NOMO-1 treated with dmso at 0.1 percent for 144 hours (cell line): Measurements from ENCODE around the gene PIK3R1.
"Not testable (repeated sequence)": the region's sequence is repeated elsewhere in the genome, so short reads cannot be mapped to it uniquely, and the experiment has no call there.

Source experiments
- DNase-seq: peaks from one replicate; lab custom pipeline; 2025; ENCODE audit not compliant: unreplicated experiment; lab: John Stamatoyannopoulos, UW

The PIK3R1 gene

DNA sequence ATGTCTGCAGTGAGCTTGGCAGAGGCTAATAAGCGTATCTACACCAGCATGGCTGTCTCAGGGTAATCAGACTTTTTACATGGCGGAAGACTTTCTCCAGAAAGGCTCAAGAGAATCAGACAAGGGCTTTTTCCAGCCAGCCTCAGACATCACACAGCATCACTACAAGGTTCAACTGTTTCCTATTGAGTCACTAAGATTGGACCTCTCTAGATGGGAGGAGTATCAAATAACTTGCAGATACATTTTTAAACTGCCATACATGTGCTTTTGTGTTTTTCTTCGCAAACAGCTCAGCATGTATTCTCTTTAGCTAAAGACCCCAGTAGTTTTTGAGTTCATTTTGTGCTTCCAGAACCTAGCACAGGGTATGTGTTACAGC lies 22.9 kb upstream of the PIK3R1 start:
- DNase-seq = no peak

DNA sequence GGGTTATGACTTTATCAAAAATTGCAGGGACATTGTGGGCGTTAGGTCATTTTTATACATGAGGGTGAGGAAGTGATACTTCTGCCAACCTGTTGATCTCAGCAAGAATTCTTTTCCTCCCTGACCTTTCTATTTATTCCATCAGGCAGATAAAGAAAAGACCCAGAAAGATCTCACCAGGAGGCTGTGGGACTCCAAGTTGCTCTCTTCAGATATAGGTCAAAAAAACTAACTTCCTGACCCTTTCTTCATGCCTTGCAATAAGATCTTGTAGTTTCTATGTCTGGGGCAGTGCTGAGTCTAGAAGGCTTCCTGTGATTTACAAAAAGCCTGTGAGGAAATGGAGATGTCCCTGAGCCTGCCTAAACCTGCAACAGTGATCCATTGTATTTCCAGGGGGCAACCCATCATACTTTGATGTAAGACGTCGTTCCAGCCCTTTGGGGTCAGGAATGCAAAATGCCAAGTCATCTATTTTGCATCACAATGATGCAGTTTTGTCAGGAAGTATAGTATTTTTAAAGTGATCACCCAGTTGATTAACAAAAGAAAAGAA lies 22.0 kb upstream of the PIK3R1 start:
- DNase-seq = no peak

DNA sequence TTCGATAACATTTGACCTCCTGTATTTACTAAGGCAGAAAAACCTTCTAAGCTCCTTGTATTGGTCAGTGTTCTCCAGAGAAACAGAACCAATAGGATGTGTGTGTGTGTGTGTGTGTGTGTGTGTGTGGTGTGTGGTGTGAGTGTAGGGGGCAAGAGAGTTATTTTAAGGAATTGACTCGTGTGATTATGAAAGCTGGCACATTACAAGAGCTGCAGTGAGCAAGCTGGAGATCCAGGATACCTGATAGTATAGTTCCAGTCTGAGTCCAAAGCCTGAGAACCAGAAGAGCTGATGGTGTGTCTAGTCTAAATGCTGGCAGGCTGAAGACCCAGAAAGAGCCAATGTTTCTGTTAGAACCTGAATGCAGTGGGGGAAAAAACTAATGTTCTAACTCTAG lies 21.2 kb upstream of the PIK3R1 start:
- no peak for DNase-seq

DNA sequence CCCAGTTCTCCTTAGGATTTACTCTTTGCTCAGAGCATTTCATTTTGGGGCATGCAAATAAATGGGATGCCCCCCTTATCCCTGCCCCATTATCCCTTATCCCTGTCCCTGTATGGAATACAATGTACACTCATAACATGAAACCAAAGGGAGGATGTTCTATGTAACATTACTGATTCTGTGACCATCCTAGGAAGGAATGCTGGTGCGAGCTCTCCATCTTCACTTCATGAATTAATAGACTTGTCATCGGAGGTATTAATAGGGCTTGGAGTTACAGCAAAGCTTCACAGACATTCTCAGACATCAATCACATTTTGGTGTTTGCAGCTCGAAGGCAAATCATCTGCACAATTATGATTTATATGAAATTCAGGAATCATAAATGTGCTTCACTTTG lies 20.4 kb upstream of the PIK3R1 start:
- no peak for DNase-seq

DNA sequence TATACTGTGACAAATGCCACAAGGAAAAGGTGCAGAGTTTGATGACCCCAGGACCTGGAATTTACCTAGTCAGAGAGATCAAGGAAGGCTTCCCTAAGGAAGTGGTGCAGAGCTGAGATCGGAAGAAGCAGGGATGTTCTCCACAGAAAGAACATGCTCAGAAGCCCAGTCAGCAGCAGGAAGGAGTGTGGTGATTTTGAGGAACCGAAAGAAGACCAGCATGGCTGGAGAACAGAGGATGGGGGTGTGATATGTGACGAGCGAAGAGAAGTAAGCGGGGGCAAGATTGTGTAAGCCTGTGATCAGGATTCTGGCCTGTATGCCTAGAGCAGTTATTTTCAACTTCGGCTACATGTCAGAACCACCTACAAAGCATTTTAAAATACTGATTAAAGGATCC lies 18.7 kb upstream of the PIK3R1 start:
- DNase-seq = peak; percentile 96

DNA sequence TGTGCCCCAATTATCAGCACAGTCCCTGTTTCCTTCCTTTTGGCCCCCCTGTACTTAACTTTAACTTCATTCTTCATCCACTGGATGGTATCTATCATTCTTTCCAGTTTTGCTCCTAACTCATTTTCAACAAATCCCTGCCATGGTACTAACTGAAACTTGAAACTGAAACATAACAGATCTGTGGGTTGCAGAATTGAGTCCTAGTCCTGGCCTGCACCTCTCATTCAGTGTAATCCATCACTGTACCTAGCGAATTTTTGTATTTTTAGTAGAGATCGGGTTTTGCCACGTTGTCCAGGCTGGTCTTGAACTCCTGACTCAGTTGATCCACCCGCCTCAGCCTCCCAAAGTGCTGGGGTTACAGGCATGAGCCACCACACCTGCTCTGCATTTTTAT lies 15.3 kb upstream of the PIK3R1 start:
- no peak for DNase-seq

DNA sequence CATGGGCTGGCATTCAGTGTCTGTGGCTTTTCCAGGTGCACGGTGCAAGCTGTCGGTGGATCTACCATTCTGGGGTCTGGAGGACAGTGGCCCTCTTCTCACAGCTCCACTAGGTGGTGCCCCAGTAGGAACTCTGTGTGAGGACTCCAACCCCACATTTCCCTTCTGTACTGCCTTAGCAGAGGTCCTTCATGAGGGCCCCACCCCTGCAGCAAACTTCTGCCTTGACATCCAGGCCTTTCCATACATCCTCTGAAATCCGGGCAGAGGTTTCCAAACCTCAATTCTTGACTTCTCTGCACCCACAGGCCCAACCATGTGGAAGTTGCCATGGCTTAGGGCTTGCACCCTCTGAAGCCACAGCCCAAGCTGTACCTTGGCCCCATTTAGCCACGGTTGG lies 4.9 kb upstream of the PIK3R1 start:
- not testable (repeated sequence) for DNase-seq

DNA sequence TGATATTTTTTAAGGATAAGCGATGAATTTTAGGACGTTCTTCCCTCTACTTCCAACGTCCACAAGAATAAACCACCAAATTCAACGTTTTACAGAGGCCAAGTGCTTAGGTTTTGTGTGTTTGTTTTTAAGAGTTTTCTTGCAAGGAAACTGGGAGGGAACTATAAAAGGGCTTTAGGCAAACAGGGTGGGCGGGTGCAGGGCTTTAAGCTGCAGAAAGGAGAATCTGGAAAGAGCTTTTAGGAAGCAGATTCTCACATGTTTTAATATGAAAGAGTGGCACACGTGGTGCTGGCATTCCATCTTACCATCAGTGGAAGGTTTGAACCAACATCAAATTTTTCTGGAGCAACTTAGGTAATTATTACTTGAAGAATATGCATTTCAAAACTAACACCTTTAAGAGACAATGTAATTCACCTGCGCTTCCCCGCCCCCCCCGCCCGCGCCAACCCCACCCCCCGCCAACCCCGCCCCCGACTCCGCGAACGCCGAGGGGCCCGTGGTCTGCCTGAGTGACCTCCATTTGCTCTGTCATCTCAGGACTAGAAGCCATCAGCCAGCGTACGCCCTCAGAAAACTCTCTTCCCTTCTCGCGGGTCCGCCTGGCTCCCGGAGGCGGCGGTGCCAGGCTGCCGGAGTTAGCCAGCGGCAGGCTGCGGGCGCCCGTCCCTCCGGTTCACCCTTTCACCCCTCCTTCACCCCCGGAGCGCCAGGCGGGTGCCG lies 911 bp upstream of the PIK3R1 start:
- DNase-seq = no peak

DNA sequence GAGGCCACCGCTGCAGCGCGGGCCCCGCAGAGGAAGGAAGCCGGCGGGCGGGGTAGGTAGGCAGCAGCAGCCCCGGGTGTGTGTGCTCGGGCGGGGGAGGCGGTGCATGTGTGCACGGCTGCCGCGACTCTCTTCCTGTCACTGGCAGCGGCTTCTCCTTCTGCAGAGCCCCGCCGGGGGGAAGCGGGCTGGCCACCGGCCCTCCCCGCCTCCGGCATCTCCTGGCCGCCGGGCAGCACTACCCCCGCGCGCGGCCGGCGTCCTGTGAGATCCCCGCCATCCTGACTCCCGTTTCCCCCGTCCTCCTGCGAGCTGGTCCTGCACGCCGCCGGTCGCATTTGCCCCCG lies 315 bp downstream of the PIK3R1 start:
- DNase-seq = peak; percentile 86

DNA sequence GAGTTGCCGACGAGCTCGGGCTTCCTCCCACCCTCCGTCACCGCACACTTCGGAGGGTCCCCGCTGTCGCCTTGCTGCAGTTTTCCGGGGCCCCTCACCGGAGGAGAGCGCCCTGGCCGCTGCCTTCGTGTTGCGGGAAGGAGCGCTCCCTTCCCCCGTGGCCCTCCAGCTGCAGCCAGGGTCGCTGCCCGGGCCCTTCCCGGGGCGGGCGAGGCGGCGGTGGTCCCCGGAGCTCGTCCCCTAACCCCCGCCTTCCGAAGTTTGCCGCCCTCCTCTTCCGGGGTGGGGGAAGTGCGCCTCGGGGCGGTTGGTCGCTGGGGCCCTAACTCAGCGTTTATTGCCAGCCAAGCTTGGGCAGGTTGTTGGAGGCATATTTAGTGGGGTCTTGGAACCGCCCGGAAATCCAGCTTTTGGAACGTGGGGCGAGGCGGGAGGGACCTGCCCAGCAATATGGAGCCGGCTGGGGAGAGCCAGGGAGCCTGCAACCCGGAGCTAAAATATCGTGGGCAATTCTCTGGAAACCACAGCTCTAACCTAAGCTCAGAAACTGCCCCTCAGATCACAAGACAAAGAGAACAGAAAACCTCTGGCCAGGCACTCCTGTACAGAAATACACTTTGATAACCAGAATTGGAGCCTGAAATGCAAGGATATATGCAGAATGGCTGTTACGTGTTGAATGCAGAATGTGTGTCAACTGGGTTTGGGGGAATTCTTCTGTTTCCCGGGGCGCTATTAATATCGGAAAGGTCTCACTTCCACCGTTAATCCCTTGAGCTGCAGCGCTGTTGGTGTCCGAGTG lies 890 bp downstream of the PIK3R1 start:
- peak; percentile 21 for DNase-seq

DNA sequence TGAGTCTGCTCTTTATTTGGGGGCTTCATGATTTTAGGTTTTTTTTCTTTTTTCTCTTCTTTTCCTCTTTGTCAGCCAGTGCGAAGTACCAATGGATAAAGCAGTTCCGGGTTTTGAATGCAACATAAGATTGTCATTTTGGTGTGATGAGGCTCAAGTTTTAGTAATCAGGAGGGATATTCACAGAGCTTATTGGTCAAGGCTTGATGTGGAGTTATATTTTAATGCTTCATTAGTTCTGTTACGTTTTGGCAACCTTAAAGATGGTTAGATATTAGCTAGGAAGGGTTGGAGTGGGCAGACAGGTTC lies 1.4 kb downstream of the PIK3R1 start:
- DNase-seq = no peak

DNA sequence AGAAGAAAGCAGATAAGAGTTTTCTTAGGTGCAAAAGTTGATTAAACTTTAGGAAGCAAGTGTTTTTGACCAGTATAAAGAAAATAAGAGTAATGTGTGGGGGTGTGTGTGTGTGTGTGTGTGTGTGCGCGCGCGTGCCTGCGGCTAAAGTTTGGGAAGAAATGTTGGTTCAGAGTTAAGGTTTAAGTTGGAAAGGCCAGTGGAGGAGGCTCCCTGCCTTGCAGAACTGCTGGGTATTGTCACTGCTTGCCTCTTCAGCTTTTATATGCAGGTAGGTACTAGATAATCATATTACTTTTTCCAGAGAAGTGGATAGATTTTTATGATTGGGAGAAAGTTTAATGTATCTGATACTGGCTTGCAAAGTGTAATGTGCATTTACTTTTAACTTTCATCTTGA lies 2.0 kb downstream of the PIK3R1 start:
- no peak for DNase-seq

DNA sequence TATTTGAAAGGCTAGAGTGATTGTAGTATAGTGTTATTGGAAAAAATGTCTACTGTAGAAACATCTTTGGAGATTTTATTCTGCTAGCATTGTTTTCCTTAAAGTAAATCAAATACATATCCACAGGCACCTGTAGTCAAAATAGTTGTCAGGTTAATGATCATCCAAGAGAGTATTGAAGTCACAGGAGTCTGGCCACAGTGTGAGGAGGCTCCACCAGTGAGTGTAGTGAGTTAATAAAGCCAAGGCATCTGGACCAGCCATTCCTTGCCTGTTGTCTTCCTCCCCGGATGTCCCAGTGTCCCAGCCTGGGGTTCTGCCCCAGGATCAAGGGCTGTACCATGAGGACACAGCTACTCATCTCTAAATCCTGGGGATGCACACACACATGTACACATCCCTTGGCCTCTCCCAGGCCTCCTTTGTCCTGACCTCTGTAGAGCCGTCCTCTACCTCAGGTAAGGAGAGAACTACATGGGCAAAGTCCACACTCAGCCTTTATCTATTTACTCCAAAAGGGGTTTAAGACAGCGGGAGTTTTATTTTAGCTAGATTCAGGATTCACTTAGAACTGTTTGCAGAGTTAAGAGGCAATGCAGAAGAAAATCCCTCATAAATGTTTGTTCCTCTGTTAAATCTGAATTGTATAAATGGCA lies 3.7 kb downstream of the PIK3R1 start:
- DNase-seq = no peak

DNA sequence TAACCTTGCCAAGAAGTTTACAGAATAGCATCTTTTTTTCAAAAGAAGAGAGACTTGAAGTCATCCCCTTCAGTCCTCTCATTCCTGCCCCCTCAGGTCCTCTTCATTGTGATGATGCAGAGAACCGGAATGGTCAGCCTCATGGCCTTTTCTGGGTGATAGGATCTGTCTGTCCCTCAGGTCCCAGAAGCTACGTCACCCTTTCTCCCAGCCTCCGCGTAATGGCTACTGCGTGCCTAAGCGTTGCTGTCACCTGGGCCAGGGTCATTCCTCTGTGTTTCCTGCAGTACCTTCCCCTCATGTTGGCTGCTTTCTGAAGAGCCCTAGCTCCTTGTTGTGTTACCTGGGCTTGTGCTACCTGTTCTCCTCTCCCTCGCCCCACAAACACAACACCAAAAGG lies 4.7 kb downstream of the PIK3R1 start:
- no peak for DNase-seq

DNA sequence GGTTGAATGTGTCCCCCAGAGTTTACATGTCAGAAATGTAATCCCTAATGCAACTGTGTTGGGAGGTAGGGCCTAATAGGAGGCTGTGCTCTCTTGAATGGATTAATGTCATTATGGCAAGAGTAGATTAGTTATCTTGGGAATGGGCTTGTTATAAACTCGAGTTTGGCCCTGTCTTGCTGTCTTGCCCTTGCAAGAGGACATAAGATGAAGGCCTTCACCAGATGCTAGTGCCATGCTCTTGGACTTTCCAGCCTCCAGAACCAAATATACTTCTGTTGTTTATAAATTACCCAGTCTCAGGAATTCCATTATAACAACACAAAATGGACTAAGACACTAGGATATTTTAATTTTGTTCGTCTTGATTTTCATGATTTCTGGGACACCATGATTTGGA lies 5.4 kb downstream of the PIK3R1 start:
- DNase-seq = no peak

DNA sequence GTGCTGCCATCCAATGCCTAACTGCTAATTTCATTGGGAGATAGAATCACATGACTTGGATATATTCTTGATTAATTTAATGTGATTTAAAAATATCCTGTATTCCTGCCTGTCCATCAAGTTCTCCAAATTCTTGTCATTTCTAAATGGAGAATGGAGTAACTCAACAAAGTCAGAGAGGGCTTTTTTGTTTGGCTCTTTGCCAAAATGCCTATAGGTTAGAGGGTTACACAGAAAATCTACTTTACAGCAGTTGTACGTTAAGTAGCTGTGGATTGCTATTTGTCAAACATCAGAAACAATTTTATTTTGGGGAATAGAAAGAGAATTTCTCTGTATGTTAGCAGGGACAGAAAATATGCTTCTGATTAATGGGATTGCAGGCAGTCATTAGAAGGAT lies 5.9 kb downstream of the PIK3R1 start:
- DNase-seq = no peak

DNA sequence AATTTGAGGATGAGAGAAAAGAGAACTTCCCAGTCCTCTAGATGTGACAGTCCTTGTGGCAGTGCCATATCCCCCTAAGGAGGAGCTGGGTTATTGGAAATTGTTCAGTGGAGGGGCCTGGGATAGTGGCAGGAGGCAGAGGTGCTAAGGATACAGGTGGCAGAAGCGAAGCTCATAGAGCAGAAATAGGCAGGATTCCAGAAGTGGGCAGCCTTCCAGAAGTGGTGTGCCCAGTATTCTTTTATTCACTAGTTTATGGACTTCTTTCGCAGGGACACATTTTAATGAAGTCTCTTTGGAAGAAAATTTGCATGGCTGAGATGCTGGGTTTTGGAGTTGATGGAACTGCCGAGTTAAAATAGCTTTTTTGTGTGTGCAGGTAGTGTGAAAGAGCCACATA lies 6.8 kb downstream of the PIK3R1 start:
- DNase-seq = no peak

DNA sequence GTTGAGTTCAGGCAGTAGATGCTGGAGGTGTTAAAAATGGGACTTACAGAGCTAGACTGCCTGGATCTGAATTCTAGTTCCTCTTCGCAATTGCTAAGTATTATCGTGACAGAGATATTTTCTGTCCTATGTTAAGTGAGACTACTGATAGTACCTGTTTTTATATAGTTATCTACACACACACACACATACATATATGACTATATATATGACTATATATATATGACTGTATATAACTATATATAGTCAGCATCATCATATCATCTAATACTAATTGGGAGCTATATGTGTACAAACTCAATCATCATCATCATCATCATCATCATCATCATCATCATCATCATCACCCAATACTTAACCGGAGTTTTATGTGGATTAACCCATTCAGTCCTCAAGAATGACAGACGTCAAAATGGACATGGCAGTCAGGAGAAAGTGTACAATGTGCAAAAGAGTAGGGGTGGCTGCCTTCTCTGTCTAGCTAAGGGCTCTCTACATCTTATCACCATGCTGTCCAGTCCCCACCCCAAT lies 7.3 kb downstream of the PIK3R1 start:
- DNase-seq = no peak

DNA sequence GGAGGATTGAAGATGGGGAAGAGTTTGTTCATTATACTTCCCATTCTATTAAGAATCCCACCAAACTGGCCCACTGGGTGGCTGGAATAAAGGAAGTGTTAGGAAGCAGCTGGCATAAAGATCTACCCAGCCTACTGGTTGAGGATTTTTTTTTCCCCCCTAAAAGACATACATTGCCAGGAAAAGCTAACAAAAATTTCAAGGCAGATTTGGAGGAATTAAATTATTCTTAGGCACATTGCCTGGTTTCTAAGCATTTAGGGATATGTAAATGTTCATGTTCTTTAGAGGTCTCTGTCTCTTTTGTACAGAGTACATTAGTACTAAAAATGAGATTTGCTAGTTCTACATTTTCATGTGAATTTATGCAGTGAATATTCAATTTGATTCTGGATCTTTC lies 8.3 kb downstream of the PIK3R1 start:
- DNase-seq = no peak

DNA sequence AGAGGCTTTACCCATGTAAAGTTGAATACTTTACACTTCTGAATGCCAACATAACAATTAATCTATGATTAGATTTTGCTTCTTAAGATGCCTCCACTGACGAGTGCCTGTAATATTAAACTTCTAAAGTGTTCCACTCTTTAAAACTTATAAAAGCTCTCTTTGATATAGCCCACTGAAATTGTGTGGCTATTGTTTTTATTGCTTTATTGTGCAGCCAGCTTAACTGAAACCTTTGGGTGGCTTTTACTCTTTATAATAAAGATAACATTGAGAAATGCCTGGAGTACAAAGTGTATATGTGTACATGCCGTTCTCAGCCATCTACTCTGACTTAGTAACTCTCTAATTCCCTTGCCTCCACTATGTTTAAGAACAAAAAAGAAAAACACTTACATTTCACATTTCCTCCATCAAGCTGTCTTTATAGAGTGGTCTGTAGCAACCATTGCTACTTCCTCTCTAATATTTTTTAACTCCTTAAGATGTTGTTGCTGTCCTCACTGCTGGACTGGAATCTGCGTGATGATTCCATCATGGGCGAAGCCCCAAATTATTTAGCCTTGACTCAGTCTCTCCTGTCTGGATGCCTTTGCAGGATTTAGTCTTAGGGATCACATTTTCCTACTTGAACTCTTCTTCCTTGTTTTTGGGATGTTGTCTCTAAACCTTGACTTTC lies 9.1 kb downstream of the PIK3R1 start:
- no peak for DNase-seq

DNA sequence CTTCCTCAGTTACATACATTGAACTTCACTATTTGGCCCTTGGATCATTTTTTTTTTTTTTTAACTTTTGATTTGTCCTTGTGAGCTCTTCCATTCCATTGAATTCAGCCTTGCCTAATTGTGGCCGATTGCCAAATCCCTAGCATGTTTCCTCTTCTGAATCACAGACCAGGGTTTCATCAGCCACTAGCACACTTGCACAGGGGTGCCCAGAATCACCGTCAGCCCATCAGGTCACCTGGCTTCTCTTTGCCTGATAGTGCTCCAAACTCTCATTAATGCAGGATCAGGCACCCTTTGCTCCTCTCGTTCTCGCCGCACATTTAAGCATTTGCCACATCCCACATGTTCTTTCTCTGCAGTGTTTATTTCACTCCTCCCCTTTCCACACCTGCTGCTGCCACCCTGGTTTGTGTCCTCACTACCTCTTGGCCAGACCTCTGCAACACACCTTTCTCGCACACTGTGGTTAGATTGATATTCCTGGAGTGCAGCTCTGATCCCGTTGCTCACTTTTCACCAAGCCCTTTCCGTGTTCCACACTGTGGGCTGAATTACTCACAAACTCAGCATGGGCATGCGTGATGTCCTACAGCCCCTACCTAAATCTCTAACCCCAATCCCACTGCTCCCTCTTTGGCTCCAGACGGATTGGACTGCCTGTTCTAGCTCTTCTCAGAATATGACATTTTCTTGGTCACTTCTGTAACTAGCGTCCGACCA lies 9.8 kb downstream of the PIK3R1 start:
- peak; percentile 36 for DNase-seq
